GM18502 (cell line): ENCODE data around the gene PIP5KL1.

Experiments used
- ATAC-seq: cut with Tn5 transposase; IDR thresholded peaks from one replicate; pipeline ENCODE4 v1.9.1; 2021; ENCODE audit warnings: mild to moderate bottlenecking; ENCODE audit not compliant: unreplicated experiment, poor library complexity

Gene PIP5KL1, protein sequence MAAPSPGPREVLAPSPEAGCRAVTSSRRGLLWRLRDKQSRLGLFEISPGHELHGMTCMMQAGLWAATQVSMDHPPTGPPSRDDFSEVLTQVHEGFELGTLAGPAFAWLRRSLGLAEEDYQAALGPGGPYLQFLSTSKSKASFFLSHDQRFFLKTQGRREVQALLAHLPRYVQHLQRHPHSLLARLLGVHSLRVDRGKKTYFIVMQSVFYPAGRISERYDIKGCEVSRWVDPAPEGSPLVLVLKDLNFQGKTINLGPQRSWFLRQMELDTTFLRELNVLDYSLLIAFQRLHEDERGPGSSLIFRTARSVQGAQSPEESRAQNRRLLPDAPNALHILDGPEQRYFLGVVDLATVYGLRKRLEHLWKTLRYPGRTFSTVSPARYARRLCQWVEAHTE

DNA sequence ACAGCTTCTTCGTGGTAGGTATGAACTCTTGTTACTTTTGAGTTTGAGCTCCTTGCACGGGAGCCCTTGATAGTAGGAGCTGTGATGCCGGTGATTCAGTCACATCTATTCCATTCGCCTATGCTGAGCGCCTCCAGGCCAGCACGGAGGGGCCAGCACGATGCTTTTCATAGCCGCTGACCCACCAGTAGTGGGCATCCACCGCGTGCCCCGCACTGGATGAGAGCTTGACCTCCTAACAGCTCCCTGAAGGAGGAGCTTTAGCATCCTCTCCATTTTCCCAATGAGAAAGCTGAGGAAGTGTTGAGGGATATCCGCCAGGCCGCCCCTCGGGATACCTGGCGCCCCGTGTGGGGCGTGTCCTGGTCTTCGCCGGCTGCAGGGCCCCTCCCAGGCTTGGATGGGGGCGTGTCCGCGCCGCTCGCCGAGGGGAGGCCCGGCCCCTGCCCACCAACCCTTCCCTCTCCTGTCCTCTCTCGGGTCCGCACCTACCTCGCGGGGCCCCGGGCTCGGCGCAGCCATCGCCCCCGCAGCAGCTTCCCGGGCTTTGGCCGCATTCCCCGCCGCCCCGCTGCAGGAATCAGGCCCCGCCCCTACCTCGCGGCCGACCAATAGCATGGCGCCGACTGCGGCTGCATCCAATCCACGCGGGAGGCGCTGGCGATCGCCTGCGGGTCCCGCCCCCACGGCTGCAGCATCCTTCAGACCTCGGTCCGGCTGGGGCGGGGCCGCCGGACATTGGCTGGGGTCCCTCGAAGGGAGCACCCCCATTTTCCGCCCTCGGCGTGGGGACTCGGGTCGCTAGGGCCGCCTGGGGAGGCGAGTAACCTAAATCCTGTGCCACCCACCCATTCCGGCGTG is at the start of gene PIP5KL1:
Gene PIP5KL1, minus strand, starts transcription at position 547 of the 861 bp plus-strand sequence. Its CDS starts 25 bp downstream, at position 522.
- peak; percentile 70 for ATAC-seq

DNA sequence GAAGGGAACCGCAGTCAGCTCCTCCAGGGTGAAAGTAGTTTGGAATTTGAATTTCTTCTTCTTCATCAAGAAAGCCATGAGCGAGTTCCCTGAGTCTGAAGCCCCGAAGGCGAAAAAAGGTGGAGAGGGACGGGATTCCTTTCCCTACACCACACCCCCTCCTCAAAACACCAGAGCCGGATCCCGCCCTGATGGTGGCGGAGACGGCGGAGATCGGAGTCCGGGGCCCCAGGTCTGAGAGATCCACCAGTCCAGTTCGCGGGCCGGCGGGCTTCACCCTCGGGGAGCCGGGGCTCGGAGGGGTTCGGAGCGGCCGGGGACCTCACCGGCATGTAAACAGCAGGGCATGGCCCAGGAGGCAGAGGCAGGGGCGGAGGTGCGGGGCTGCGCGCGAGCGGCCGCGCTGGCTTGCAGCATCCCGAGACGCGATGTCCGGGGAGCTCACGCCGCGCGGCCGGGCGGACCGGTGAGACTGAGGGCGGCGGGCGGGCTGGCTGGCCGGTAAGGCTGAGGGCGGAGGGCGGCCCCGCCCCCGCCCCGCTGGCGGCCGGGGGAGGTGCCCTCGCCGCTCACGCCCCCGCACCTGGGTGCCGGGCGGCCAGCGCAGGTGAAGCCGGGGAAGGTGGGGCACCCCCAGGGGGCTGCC is 49.6 kb upstream of the PIP5KL1 start:
- ATAC-seq, result peak; percentile 32

DNA sequence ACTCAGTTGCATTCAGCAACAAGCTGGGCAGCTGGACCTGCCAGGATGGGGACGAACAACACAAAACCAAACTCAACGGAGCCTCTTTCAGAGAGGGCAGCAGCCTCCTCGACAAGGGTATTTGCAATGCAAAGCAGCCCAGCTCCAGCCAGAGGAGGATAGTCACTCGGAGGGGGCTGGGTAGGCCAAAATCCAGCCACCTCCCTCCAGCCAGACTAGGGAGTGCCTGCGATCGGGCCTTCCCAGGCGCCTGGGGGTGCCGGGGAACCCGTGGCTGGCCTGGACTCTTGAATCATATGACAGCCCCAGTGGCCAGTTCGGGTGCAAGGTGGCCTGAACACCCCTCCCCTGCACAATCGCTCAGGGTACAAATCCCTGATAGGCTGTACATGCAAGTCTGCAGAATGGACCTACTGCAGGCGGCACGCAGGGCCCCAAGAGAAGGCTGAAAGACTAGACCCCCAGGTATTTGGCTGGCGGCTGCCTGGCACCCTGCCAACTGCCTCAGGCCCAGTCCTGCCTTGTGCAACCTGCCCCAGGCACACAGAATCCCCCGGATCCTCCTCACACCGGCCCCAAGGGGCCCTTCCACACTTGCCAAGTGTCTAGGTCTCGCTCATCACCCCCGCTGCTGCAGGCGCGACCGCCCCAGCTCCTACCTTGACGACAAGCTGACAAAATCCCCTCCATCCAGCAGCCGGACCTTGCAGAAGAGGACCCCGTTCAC is 48.9 kb upstream of the PIP5KL1 start:
- no peak for ATAC-seq

DNA sequence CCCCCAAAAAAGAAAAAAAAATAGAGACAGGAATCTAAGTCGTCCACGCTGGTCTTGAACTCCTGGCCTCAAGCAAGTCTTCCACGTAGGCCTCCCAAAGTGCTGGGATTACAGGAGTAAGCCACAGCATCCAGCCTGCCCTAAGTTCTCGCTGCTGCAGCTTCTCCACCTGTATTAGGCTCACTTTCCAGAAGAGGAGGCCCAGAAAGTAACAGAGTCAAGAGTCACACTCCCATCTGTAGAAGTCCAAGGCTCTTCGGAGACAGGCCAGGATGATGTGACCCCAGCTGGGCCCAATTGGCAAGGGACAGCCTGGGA is 48.4 kb upstream of the PIP5KL1 start:
- ATAC-seq, result no peak

DNA sequence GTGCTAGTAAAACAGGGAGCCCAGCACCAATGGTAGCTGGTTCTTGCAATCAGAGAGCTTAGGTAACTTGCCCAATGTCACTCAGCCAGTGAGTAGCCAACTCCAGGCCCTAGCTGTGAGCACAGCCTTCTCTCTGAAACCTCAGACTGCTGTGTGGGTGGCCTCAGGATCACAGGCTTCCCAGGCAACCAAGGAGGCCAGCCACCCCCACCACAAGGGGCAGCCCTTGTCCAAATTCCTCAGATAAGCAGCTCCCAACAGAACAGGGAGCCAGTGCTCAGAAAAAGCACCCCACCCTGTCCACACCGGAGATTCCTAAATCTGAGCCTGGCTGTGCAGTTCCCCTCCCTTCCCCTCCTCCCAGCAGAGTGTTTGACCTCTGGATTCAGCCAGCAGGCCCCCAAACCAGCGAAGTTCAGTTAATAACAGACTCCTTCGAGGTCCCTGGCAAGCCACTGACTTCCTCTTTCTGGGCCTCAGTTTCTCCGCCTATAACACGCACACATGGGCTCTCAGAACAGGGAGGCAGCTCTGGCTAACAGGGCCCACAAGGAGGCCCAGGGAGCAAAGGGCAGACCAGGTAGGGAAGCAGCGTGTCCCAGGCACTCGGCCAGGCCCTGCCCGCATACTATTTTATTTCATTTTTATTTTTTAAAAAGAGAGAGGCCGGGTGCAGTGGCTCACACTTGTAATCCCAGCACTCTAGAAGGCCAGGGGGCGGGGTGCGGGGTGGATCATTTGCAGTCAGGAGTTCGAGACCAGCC is 47.5 kb upstream of the PIP5KL1 start:
- no peak for ATAC-seq

DNA sequence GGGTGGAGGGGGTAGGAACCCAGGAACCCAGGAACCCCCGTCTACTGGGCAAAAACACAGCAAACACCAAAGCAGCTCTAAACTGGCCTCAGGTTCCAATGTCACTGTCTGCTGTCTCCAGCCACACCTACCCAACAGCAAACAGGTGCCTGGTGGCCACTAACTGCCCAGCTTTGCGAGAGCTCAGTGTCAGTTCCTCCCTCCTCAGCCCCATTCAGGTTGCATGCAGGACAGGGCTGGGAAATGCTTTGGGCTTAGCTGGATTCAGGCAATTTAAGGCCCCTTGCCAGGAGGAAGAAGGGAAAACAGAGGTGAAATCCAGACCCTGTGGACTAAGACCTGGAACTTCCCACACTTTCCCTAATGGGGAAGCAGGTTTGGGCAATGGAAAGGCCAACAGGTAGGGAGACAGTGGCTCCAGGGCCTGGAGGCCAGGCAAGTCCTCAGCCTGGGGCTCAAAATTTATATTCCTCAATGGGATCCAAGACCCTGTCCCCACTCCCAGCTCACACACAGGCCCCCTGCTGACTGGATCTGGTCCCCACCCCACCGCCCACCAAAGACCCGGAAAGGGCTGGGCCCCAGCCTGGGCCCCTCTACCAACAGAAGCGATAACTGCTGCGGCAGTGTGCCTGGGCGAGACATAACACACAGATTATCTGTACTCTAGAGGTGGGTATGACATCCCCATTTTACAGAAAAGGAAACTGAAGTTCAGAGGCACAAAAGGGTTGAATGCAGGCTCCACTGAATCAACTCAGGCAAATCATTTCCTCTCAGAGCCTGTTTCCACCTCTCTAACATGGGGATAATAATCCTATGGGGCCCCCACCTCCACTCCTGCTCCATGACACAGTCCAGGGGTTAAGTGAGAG is 46.7 kb upstream of the PIP5KL1 start:
- ATAC-seq, result no peak

DNA sequence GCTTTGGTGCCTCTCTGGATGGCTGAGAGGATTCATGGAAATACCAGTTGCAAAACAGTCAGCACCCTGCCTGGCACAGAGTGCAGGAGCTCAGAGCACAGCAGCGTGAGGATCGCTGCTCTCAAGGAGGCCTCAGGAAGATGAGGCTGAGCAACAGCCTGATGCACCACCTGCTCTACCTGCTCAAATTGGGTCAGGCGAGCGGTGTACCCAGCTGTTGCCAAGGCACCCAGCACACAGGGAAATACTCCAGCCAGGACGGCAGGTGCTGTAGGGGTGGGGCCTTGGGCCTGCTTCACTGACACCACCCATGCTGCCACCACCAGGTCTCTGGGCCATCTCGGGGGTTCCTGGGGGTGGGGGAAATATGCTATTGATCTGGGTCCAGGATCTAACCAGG is 45.9 kb upstream of the PIP5KL1 start:
- ATAC-seq, result no peak

DNA sequence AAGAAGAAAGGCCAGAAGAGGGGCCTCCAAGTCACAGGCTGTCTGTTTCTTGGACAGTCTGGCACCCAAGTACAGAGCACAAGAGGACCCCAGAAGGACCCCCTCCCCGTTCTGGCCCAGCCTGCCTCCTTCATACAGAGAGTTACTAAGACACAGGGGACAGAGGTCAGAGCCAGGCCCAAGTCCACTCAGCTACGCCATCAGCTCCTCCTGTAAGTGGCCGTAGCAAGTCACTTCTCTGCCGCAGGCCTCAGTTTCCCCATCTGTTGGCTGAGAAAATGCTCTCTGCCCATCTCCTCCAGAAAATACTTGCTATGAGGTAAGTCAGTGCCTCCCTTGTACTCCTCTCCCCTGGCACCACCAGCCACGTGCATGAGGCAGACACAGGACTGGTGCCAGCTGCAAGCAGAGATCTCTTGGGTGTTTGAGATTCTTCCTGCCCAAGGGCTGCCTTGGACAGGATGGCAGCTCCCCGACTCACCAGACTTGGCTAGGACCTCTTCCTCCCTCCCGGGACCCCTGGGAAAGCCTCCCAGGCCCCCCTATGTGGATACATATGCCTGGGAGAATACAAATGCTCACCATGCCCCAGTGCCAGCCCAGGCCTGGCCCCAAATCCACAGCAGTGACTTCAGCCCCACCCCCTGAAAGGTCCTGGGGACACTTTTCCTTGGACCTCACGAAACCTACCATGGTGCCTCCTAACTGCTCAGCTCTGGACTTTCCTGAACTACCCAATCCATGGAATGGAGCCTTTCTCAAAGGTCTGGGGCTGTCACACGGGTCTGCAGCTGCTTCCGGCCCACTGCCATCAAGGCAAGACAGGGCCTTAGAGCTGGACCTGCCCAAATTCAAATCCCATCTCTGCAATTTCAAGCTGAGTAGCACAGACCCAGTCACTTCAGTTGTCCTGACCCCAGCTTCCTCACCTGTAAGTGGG is 45.1 kb upstream of the PIP5KL1 start:
- ATAC-seq, result no peak

DNA sequence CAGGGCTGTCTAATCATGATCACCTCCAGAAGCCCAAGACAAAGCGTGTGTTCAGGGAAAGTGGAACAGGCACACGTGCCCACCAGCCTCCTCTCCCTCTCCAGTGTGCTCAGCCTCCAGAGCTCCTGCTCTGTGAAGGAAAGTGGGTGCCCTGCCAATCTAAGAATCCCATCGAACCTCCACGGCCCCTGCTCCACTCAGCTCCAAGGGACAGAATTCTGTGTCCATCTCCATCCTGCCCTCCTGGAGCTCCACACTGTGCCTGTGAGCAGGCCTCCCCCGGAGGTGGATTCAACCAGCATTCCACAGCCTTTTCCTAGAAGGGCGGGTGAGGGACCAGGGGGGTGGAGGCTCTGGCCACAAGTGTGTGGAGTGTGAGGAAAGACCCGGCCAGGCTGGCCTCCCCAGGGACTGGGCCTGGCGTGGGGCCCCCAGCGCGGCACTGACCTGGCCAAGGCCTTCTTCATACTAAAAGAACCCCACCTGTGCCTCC is 44.2 kb upstream of the PIP5KL1 start:
- ATAC-seq, result no peak

DNA sequence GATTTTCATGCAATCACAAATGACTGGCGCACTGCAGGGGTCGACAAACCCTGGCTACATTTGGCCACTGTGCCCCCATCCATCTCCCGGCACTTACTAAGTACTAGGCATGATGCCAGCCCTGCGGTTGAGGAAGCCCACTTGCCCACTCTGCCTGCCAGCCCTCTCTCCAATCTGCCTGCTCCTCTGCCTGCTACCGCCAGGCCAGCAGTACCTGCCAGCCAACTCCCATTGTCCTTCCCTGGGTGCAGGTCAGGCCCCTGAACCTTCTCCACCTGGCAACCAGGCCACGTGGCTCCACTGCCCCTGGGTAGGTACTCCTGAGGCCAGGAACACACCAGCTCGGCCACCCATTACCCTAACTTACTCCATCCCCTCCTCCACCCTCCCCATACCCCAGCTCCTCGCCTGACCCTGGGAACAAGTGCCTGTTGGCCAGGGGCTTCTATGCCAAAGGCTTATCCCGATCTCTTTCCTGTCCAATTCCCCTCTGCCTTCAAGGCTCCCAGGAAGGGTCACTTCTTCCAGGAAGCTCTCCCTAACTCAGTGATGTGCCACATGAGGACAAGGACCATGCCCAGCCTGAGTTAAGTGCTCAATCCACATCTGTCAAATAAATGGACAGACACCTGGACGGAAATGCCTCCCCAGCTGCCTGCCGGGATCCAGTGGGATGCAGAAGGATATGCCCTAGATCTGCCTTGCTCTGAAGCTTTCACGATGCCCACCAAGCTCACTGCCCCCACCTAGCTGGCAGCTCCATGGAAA is 43.6 kb upstream of the PIP5KL1 start:
- ATAC-seq, result no peak

DNA sequence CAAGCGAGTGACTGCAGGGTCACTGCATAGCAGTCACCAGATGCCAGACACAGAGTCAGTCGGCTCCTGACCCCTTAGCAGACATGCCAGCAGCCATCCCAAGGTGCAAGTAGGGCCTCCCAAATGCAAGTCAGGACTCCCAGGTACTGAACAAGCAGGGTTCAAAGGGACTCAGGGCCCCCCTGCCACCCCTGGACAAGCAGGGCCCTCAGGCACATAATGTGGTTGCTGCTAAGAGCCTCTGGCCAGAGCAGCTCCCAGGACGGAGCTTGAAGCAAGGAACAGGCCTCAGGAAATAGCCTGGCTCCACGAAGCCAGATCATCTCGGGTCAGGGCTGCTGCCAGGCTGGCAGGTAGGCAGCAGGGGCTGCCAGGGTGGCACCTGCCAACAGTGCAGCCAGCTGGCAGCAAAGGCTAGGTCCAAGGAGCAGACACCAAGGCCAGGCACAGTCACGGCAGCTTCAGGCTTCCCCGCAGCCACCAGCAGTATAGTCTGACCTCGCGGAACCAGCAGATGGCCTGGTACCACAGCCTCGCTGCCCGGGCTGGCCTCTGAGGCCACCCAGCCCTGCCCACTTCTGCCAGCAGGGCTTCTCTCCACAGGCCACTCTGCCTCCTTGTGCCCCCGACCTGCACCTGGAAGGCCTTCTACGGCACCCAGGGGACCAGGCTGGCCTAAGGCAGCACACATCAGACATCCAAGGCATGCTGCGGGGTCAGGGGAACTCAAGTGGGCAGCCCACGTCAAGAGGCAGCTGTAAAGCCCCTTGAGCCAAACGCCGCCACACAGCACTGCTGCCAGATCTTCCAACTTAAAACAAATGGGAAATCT is 42.8 kb upstream of the PIP5KL1 start:
- ATAC-seq, result no peak

DNA sequence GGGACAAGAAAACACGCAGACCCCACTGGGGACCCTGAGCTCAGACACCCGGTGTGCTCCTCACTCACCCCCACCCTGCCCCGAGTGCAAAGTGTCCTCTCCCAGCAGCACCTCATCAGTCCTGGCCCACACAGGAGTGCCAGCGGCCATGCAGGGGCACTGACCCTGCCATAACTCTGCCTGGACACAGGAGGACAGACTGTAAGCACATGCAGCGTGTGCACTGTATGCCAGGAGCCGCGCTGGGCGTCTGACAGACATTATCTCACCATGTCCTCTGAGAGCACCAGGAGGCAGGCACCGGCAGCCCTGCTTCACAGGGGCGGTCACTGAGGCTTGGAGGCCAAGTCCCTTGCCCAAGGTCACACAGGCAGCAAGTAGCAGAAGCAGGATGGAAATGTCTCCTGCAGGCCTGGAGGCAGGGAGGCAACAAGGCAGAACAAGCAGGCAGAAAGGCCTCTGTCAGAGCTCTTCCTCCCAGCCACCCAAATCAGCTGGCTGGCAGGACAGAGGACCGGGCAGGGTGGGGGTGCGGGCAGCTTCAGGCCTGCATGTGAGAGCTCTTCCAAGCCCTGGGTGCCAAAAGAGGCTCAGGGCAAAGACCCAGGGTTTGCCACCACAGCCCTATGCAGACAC is 41.8 kb upstream of the PIP5KL1 start:
- no peak for ATAC-seq

DNA sequence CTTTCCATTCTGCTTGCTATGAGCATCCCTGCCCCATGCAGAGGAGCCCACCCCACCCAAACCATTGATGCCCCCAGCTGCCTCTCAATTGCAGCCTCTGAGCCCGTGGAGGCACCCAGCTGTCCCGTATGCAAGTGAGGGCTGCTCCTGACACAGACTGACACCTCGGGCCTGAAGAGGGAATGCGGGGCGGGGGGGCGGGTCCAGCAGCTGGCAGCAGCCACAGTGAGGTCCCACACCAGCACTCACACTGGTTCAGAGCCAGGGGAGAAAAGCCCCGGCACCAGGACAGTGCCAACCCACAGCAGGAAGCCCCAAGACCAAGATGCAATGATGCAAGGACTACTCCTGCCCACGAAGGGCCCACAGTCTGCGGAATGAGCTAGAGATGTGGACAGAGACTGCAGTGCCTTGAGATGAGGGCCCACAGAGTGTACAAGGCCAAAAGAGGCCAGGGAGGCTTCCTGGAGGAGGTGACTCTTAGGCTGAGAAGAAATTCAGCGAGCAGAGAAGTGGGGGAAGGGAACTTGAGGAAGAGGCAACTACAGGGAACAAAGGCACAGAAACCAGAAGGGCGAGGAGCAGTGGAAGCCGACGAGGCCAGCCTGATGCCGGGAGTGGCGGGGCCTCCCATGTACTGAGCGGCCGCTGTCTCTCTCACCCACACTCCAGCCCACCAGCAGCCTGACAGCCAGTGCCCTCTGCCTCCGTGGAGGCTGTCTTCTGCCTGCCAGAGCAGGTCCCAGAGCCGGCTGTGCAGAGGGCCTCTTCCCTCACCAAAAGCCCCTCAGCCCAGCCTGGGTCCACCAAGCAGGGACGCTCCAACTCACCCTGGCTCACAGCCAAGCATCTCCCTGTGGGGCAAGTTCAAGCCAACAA is 41.0 kb upstream of the PIP5KL1 start:
- no peak for ATAC-seq
